ENCODE data around the gene OS9.

- TF ChIP-seq GLI4 (tag by site-specific recombination; IDR thresholded peaks at IDR 0.05) (no peak), ZNF560 (tag by site-specific recombination; IDR thresholded peaks at IDR 0.05; ENCODE audit: borderline replicate concordance) (no peak), ZNF292 (tag by site-specific recombination; IDR thresholded peaks at IDR 0.05; ENCODE audit: borderline replicate concordance, low read depth) (no peak), ZNF114 (tag by site-specific recombination; IDR thresholded peaks at IDR 0.05) (no peak)
Measured at GRCh38 chr12:57700317-57700716, 6.4 kb downstream of the OS9 start.

Data from HEK293 (cell line).